ENCODE data around the gene BAAT.
"Not testable (repeated sequence)": the region's sequence is repeated elsewhere in the genome, so short reads cannot be mapped to it uniquely, and the experiment has no call there.

The BAAT gene

GRCh38 chr9:101360647-101361046 is 24.2 kb downstream of the BAAT start:
- DNase-seq (ENCODE audit: low spot score), result no peak

GRCh38 chr9:101359679-101360078 is 25.1 kb downstream of the BAAT start:
- DNase-seq (ENCODE audit: low spot score), result no peak

- no peak for DNase-seq (ENCODE audit: low spot score)
These were observed 28.2 kb downstream of the BAAT start for GRCh38 chr9:101356619-101357018.

- no peak for DNase-seq (ENCODE audit: low spot score)
These were observed 29.8 kb downstream of the BAAT start for GRCh38 chr9:101354765-101355708.

GRCh38 chr9:101354143-101354764 is 30.6 kb downstream of the BAAT start:
- no peak for DNase-seq (ENCODE audit: low spot score)

GRCh38 chr9:101353683-101354082 is 31.1 kb downstream of the BAAT start:
- no peak for DNase-seq (ENCODE audit: low spot score)

GRCh38 chr9:101352892-101353463 is 31.8 kb downstream of the BAAT start:
- DNase-seq (ENCODE audit: low spot score), result no peak

- DNase-seq (ENCODE audit: low spot score), result no peak
These were observed 34.5 kb downstream of the BAAT start for GRCh38 chr9:101350285-101350684.

- DNase-seq (ENCODE audit: low spot score), result no peak
These were observed 42.2 kb downstream of the BAAT start for GRCh38 chr9:101342595-101342994.

GRCh38 chr9:101341958-101342357 is 42.8 kb downstream of the BAAT start:
- no peak for DNase-seq (ENCODE audit: low spot score)

GRCh38 chr9:101337237-101337636 is 47.6 kb downstream of the BAAT start:
- no peak for DNase-seq (ENCODE audit: low spot score)

- no peak for DNase-seq (ENCODE audit: low spot score)
These were observed 48.7 kb downstream of the BAAT start for GRCh38 chr9:101336091-101336490.

GRCh38 chr9:101333926-101334702 is 50.7 kb downstream of the BAAT start:
- DNase-seq (ENCODE audit: low spot score), result no peak

- no peak for DNase-seq (ENCODE audit: low spot score)
These were observed 51.3 kb downstream of the BAAT start for GRCh38 chr9:101333490-101333889.

- DNase-seq (ENCODE audit: low spot score), result no peak
These were observed 52.4 kb downstream of the BAAT start for GRCh38 chr9:101332362-101332761.

GRCh38 chr9:101327422-101327909 is 57.3 kb downstream of the BAAT start:
- not testable (repeated sequence) for DNase-seq (ENCODE audit: low spot score)

- DNase-seq (ENCODE audit: low spot score), result no peak
These were observed 58.3 kb downstream of the BAAT start for GRCh38 chr9:101326501-101326900.

- DNase-seq (ENCODE audit: low spot score), result no peak
These were observed 58.8 kb downstream of the BAAT start for GRCh38 chr9:101326035-101326434.

- DNase-seq (ENCODE audit: low spot score), result no peak
These were observed 59.8 kb downstream of the BAAT start for GRCh38 chr9:101325053-101325452.

- no peak for DNase-seq (ENCODE audit: low spot score)
These were observed 60.5 kb downstream of the BAAT start for GRCh38 chr9:101324245-101324804.

GRCh38 chr9:101323129-101323528 is 61.7 kb downstream of the BAAT start:
- no peak for DNase-seq (ENCODE audit: low spot score)

- no peak for DNase-seq (ENCODE audit: low spot score)
These were observed 67.1 kb downstream of the BAAT start for GRCh38 chr9:101317735-101318134.
